GM18508 (cell line): ENCODE measurements around the gene FTO.
A peak's percentile ranks its signal among the peaks of the same experiment; 100 is the strongest.
"Not testable (repeated sequence)": the region's sequence is repeated elsewhere in the genome, so short reads cannot be mapped to it uniquely, and the experiment has no call there.

Experiments used
- ATAC-seq: cut with Tn5 transposase; IDR thresholded peaks from one replicate; pipeline ENCODE4 v1.9.1; 2021; ENCODE audit warnings: moderate number of reproducible peaks; ENCODE audit not compliant: insufficient read depth, unreplicated experiment

The FTO gene

GRCh38 chr16:54180421-54181359 is 476.7 kb downstream of the FTO start:
- no peak for ATAC-seq

- ATAC-seq, result not testable (repeated sequence)
Observed at GRCh38 chr16:54181683-54182329, 477.9 kb downstream of the FTO start.

GRCh38 chr16:54185045-54185444 is 481.1 kb downstream of the FTO start:
- no peak for ATAC-seq

- ATAC-seq, result no peak
Observed at GRCh38 chr16:54191163-54191562, 487.2 kb downstream of the FTO start.

- ATAC-seq, result no peak
Observed at GRCh38 chr16:54191592-54191991, 487.6 kb downstream of the FTO start.

GRCh38 chr16:54193013-54193664 is 489.2 kb downstream of the FTO start:
- no peak for ATAC-seq

GRCh38 chr16:54193665-54194333 is 489.8 kb downstream of the FTO start:
- ATAC-seq, result peak; percentile 92

GRCh38 chr16:54194334-54194743 is 490.4 kb downstream of the FTO start:
- ATAC-seq, result no peak

GRCh38 chr16:54197758-54198157 is 493.8 kb downstream of the FTO start:
- ATAC-seq, result no peak

GRCh38 chr16:54199487-54200160 is 495.7 kb downstream of the FTO start:
- no peak for ATAC-seq

GRCh38 chr16:54200161-54200534 is 496.2 kb downstream of the FTO start:
- ATAC-seq, result no peak

- no peak for ATAC-seq
Observed at GRCh38 chr16:54200720-54201119, 496.8 kb downstream of the FTO start.

- no peak for ATAC-seq
Observed at GRCh38 chr16:54201200-54201599, 497.2 kb downstream of the FTO start.
